GM19395 (cell line): ENCODE data around the gene MBTPS1.
A peak's percentile ranks its signal among the peaks of the same experiment; 100 is the strongest.

ENCODE experiments used
- ATAC-seq: cut with Tn5 transposase; IDR thresholded peaks from one replicate; pipeline ENCODE4 v1.9.1; 2021; ENCODE audit warnings: mild to moderate bottlenecking, moderate library complexity; ENCODE audit not compliant: unreplicated experiment

The MBTPS1 gene

DNA sequence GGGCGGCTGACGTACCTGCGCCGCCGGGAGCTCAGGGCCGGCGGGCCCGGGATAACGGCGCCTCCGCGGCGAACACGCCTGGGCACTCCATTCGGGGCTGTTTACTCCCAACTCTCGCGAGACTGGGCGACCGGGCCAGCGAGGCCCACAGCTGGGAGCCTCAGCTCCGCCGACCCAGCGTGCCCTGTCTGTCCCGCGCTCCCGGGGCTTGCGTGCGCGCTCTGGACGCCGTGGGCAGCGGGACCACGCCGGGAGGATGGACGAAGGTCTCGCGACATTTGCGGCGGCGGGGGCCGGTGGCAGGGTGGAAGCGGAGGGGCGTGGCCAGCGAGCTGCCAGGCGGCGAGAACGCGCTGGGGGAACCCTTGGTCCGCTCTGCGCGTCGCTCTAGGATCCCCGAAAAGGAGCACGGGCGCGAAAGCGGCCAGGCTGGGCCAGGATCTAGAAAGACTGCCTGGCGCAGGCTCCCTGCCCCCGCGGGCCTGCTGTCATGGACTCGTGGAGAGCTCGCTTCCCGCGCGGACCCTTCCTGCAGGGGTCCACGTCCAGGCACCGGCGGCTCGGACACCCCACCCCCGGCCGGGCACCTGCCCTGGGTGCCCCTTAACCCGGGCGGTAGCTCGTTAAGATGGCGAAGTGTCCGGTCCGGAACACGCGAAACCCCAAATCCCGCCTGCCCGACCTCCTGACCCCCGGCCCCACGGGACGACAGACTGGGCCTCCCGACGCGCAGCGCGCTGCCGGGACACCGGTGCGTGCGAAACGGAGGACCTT is at the start of gene MBTPS1:
MBTPS1 (minus strand) TSS at position 223 of the 774 bp plus-strand sequence. CDS start 15,159 bp downstream, outside the sequence.
- peak; percentile 86 for ATAC-seq

DNA sequence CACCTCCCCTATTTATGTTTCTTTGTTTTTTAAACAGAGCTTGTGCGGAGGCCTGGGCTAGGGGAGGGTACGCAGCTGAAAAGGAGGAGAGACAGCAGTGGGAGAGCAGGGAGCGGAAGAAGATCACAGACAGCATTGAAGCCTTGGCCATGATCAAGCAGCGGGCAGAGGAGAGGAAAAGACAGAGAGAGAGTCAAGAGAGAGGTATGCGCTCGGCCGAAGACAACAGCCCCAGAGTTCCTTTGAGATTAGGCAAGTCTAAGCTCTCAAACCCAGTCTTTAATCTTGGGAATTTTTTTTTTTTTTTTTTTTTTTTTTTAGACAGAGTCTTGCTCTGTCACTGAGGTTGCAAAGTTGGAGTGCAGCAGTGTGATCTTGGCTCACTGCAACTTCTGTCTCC is 49.0 kb upstream of the MBTPS1 start:
- ATAC-seq, result no peak

DNA sequence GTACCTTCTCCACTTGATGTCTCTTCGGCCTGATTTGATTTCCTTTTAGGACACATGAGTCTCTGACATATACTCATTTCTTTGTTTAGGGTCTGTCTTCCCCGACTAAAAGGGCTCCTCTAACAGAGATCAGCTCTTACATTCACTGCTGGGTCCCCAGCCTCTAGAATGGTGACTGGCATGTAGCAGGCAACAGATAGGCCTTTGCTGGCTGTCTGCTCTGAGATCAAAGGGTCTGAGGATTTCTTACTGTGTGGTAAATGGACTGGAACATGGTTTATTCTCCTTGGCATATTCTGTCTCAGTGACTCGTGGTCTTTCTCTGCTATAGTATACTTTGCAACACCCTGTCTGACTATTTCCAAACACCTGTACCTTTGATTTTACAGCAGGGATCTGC is 45.1 kb upstream of the MBTPS1 start:
- ATAC-seq, result no peak

GRCh38 chr16:84161037-84161436 is 44.3 kb upstream of the MBTPS1 start:
- ATAC-seq, result no peak

DNA sequence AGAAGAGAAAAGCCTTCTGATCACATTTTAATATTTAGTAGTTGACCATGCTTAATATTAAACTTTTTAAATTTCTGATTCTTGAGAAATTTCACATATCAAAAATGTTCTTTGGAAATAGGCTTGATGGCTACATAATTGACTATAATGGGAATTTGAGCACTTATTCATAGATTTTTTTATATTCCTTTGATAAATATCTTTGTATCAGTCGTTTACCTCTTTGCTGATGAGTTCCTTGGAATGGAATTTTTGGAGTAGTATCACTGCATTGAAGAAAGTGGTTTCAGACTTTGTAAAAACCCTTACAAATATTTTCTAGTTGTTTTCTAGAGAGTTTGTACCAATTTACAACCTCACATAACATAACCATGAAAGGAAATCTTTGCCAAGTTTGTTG is 43.1 kb upstream of the MBTPS1 start:
- ATAC-seq, result no peak

GRCh38 chr16:84159007-84159406 is 42.3 kb upstream of the MBTPS1 start:
- no peak for ATAC-seq

DNA sequence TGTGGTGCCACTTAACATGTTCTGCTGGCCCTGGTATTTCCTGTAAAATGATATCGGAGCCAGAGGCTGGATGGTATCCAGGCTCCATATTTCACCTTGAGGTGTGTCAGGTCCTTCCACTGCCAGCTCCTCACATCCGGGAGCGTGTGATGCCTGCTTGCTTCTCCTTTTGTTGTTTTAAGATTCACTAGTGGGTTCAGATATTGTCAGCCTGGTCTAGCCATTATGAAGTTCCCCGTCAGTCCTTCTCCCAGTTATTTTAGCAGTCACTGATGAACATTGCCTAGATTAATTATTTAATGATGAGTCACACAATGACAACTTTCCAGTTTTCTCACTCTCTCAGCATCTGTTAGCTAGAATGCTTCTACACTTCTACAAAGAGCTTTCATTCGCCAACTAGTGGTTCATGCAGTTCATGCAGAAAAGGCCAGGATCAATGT is 39.6 kb upstream of the MBTPS1 start:
- ATAC-seq, result no peak

GRCh38 chr16:84155771-84156170 is 39.0 kb upstream of the MBTPS1 start:
- no peak for ATAC-seq

GRCh38 chr16:84155226-84155625 is 38.5 kb upstream of the MBTPS1 start:
- ATAC-seq, result no peak

DNA sequence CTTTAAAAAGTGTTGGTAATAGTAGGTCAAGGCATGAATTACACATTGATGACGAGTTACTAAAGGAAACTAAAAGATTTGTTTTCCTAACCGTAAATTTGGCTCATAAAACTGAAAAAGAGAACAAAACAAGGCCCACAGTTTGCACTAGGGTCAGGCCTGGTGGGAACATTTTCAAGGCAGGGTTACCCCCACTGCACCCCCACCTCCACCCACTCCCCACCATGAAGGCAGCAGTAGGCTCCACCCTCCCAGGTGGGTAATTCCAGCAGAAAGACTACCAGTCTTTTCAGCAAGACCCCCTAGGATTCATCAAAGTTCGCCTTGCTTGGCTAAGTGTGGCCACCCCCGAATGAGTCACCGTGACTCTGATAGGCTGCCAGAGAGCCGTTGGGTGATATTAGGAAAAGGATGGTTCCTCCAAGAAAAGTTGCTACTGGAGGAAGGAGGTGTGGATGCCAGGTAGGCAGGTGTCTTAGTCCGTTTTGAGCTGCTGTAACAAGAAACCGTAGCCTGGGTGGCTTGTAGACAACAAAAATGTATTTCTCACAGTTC is 37.0 kb upstream of the MBTPS1 start:
- ATAC-seq, result no peak

GRCh38 chr16:84150926-84151325 is 34.2 kb upstream of the MBTPS1 start:
- ATAC-seq, result no peak

DNA sequence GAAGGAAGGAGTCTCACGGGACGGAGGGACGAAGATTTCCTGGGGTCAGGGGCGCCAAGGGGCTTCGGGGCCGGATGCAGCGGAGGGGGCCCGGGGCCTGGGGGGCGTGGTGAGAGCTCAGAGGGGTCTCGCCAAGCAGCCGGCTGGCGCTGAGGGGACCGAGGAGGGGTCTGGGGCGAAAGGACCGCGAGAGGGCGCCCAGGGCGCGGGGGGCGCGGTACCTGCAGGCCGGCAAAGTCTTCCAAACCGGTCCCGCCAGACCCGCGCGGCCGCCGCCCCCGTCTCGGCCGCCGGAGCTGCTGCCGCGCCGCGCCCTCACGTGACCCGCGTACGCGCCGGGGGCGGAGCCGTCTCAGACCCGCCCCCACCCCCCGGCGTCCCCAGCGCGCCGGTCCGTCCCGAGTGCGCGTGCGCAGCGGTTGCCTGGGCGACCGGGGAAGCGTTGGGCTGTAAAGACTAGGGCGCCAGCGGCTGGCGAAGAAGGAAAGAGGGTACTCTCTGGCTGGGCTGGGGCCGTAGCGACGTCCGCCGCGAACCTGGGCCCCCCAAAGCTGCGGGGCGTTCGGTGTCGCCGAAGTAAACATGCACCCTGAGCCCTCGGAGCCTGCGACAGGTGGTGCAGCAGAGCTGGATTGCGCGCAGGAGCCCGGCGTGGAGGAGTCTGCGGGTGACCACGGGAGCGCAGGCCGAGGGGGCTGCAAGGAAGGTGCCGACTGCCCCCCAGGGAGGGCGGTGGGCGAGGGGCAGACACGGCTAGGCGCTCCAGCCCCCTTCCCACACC is 28.3 kb upstream of the MBTPS1 start, which contains the start of the genes DNAAF1 and HSDL1:
DNAAF1 (plus strand) TSS at position 450 of the 781 bp plus-strand sequence; CDS start at position 583, 133 bp downstream.
HSDL1 (minus strand) TSS at position 319 of the 781 bp plus-strand sequence. CDS start 13,856 bp downstream, outside the sequence.
- peak; percentile 68 for ATAC-seq

DNA sequence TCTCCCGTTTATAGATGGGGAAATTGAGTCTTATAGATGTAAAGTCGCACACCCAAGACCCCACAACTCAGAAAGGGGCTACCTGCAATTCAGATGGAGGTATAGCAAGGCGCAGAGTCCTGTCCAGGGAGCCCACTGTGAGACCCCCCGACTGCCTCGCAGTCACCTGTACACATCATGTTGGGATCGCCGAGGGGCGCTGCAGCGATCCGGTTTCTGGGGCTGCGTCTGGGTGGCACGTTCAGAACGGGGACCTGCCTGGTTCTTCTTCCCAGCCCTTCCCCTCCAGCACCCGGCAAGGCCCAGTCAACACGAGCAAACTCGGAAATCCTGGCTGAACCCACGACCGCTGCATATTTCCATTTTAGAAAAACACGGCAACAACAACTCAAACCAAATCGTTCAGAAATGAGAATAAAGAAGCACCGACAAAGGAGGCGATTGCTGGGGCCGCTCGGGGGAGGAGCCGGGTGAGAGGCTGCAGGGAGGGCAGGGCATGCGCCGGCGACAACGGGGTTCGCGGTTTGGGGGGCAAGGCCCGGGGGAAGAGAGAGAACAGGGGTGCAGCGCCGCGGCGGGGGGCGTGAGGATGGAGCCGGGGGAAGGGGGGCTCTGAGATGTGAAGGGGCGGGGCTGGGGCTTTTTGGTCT is 27.6 kb upstream of the MBTPS1 start:
- ATAC-seq, result no peak

DNA sequence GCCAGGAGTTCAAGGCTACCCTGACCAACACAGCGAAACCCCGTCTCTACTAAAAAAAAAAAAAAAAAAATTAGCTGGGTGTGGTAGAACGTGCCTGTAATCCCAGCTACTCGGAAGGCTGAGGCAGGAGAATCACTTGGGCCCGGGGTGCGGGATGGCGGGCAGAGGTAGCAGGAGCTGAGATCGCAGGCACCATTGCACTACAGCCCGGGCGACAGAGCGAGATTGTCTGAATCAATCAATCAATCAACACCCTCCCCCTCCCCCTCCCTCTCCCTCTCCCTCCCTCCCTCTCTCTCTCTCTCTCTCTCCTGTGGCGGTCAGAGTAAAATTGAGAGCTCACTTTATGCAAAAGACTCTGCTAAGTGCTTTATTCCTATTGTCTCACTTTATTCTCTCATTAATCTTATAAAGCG is 27.1 kb upstream of the MBTPS1 start:
- no peak for ATAC-seq

- no peak for ATAC-seq
These were observed 26.3 kb upstream of the MBTPS1 start for GRCh38 chr16:84143081-84143480.

DNA sequence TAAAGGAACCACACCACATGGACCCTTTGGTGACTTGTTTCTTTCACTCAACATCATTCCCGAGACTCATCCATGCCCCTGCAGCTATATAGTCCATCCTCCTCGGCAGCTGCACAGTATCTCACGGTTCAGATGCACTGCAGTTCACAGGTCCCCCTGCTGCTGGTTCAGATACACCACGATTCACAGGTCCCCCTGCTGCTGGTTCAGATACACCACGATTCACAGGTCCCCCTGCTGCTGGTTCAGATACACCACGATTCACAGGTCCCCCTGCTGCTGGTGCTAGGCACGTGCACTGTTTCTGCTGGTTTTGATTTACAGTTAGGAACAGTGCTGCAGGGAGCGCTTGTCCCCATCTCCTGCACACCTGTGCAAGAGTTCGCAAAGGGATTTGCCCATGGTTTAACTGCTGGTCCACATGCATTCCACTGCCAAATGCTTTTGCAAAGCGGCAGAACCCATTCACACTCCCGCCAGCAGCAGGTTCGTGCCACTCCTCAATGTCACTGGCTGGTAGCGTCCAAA is 24.5 kb upstream of the MBTPS1 start:
- no peak for ATAC-seq

GRCh38 chr16:84139628-84140258 is 23.0 kb upstream of the MBTPS1 start:
- ATAC-seq, result no peak

GRCh38 chr16:84138824-84139627 is 22.3 kb upstream of the MBTPS1 start:
- ATAC-seq, result peak; percentile 85

DNA sequence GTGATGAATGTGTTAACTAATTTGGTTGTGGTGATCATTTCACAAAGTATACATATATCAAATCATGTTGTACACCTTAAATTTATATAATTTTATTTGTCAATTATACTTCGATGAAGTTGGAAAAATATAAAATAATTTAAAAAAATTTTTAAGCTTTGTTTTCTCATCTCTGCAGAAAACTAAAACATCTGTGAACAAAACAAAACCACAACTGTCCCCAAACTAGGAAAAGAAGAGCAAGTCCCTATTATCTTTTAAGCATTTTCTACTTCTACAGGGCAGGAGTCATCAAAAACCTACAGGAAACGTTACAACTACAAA is 21.7 kb upstream of the MBTPS1 start:
- ATAC-seq, result no peak
